ENCODE results near the gene DNAJC5. TPM values are rescaled to one million over a fixed set of nuclear protein-coding genes. Genes with fewer than 3 reads are reported as not detected.

DNAJC5 gene
- total RNA-seq, 1 experiment from 2014 or later, result 59.5 TPM

- POLR2A ChIA-PET, result interaction anchor here (0.7 kb wide), 1 partner anchor 53 kb away, joined by 7 read pairs; no protein-coding TSS in a partner anchor
- Histone ChIP-seq H3K4me1 (ENCODE audit: control insufficient read depth, insufficient read depth, low read length) (peaks cover 40% of the 10 kb centered on the region), H3K27me3 (ENCODE audit: control insufficient read depth, insufficient read depth, low read length) (no peaks in the 10 kb centered on the region), H3K27ac (ENCODE audit: low read length) (peak overlapping the region; percentile 63; the same call in 1 of the 2 replicates), H3K4me3 (ENCODE audit: low read depth in 2 of 2, low read length in 2 of 2) (no peak overlapping the region), H3K9me3 (ENCODE audit: control insufficient read depth, insufficient read depth, low read depth, low read length) (no peaks in the 10 kb centered on the region), H3K36me3 (ENCODE audit: control insufficient read depth, insufficient read depth, low read length) (no peaks in the 10 kb centered on the region)
- DNase-seq (ENCODE audit: low read depth, low spot score), result no peak
- TF ChIP-seq CTCF (IDR thresholded peaks at IDR 0.05) (no peak), POLR2AphosphoS5 (IDR thresholded peaks at IDR 0.05; ENCODE audit: low read depth, low read length) (peak; percentile 19)
- CTCF ChIA-PET, result no interaction called here
- in situ Hi-C loops (cut with HindIII; ENCODE audit: low pct_unique_long_range_greater_than_20kb, low sequenced_read_pairs) (no loop called here), intact Hi-C loops (cut with micrococcal nuclease; ENCODE audit: unreplicated experiment) (no loop called here)
- no TSS peak for BruUV-seq (replicated peaks)
- peak; percentile 15; the same call in 1 of the 2 replicates for ATAC-seq
Measured at GRCh38 chr20:63857764-63858392, 37.0 kb upstream of the DNAJC5 start.

DNA sequence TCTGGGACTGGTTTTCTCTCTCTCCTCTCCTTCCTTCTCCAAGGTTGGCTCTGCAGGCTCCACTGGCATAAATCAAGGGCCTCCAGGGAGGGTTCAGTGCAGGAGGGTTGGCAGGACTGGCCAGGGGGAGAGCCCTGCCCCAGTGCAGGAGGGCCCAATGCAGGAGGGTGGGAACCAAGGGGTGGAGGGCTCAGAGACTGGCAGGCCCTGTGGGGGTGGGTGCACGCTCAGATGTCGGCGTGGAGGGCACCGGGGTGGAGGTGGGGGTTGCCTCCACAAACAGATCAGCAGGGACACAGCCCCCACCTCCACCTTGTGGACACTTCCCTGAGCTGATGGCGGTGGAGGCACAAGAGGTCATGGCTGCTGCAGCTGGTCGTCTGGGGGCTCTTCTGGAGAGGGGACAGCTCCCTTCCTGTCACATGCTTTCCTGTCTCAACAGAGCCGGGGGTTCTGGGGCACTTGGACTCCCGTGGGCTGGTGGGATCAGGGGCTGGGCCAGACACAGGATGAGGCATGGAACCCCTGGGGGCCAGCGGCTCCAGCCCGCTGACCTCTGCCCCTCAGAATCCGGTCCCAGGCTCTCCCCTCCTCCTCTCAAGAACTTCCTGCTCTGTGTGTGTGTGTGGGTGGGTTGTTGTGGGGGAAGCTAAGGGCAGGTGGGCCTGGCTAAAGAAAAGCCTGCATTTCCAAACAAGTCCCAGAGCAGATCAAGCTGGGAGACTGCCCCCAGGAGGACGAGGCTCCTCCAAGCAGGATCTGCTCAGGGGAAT lies 36.3 kb upstream of the DNAJC5 start:
- Histone ChIP-seq H3K9me3 (ENCODE audit: control insufficient read depth, insufficient read depth, low read depth, low read length) (no peaks in the 10 kb centered on the region), H3K27me3 (ENCODE audit: control insufficient read depth, insufficient read depth, low read length) (no peaks in the 10 kb centered on the region), H3K4me1 (ENCODE audit: control insufficient read depth, insufficient read depth, low read length) (peaks cover 42% of the 10 kb centered on the region), H3K4me3 (ENCODE audit: low read depth in 2 of 2, low read length in 2 of 2) (no peak overlapping the region), H3K27ac (ENCODE audit: low read length) (peak overlapping the region; percentile 63), H3K36me3 (ENCODE audit: control insufficient read depth, insufficient read depth, low read length) (no peaks in the 10 kb centered on the region)
- in situ Hi-C loops (cut with HindIII; ENCODE audit: low pct_unique_long_range_greater_than_20kb, low sequenced_read_pairs), result no loop called here
- ChIA-PET CTCF (interaction anchor here (0.6 kb wide), 1 partner anchor 99 kb away, joined by 3 read pairs; no protein-coding TSS in a partner anchor), POLR2A (interaction anchor here (0.6 kb wide), 1 partner anchor 139 kb away, joined by 8 read pairs; no protein-coding TSS in a partner anchor)
- intact Hi-C loops (cut with micrococcal nuclease; ENCODE audit: unreplicated experiment), result no loop called here
- DNase-seq (ENCODE audit: low read depth, low spot score), result no peak
- no TSS peak for BruUV-seq (replicated peaks)
- TF ChIP-seq SIN3A (IDR thresholded peaks at IDR 0.05; ENCODE audit: borderline replicate concordance, insufficient read depth, low read depth, low read length) (no peak), TCF7L2 (IDR thresholded peaks at IDR 0.05; ENCODE audit: low read depth, low read length) (no peak), CTCF (IDR thresholded peaks at IDR 0.05) (no peak; the same call in 1 of the 2 replicates), POLR2AphosphoS5 (IDR thresholded peaks at IDR 0.05; ENCODE audit: low read depth, low read length) (no peak; the same call in 1 of the 2 replicates)
- TF ChIP-seq, protein P1, sequence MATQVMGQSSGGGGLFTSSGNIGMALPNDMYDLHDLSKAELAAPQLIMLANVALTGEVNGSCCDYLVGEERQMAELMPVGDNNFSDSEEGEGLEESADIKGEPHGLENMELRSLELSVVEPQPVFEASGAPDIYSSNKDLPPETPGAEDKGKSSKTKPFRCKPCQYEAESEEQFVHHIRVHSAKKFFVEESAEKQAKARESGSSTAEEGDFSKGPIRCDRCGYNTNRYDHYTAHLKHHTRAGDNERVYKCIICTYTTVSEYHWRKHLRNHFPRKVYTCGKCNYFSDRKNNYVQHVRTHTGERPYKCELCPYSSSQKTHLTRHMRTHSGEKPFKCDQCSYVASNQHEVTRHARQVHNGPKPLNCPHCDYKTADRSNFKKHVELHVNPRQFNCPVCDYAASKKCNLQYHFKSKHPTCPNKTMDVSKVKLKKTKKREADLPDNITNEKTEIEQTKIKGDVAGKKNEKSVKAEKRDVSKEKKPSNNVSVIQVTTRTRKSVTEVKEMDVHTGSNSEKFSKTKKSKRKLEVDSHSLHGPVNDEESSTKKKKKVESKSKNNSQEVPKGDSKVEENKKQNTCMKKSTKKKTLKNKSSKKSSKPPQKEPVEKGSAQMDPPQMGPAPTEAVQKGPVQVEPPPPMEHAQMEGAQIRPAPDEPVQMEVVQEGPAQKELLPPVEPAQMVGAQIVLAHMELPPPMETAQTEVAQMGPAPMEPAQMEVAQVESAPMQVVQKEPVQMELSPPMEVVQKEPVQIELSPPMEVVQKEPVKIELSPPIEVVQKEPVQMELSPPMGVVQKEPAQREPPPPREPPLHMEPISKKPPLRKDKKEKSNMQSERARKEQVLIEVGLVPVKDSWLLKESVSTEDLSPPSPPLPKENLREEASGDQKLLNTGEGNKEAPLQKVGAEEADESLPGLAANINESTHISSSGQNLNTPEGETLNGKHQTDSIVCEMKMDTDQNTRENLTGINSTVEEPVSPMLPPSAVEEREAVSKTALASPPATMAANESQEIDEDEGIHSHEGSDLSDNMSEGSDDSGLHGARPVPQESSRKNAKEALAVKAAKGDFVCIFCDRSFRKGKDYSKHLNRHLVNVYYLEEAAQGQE (IDR thresholded peaks at IDR 0.05; ENCODE audit: insufficient read depth in 1 of 2, low read depth in 2 of 2, low read length in 1 of 2), result no peak
- peak; percentile 38 for ATAC-seq

All from Panc1 (cell line).